Upper lobe of left lung (tissue), 6 donors: ENCODE data around the gene INPP4B. TPM values are rescaled to one million over a fixed set of nuclear protein-coding genes. Genes with fewer than 3 reads are reported as not detected.

Source experiments
- ATAC-seq, 2 donors: fragments of 200-7000 bp; cut with Tn5 transposase; one replicate each; pipeline ENCODE4 v1.9.1; 2022; ENCODE audit warnings: mild to moderate bottlenecking in 2 of 2, moderate library complexity in 2 of 2; ENCODE audit not compliant: low FRiP score in 2 of 2
- DNase-seq, 2 donors: peaks; one replicate each; pipeline ENCODE4 v3.0.0-alpha.2; 2019 to 2020
- H3K27ac ChIP-seq, 4 donors: fragments of 200-600 bp; sonication (generic); one replicate each; pipeline ENCODE4 v1.5.1; 2016 to 2019
- H3K27me3 ChIP-seq, 4 donors: fragments of 200-600 bp; sonication (generic); one replicate each; pipeline ENCODE4 v1.5.1; 2017 to 2019
- H3K36me3 ChIP-seq, 4 donors: fragments of 200-600 bp; sonication (generic); one replicate each; pipeline ENCODE4 v1.5.1; 2016 to 2019
- H3K4me1 ChIP-seq, 4 donors: fragments of 200-600 bp; sonication (generic); one replicate each; pipeline ENCODE4 v1.5.1; 2018 to 2019
- H3K4me3 ChIP-seq, 4 donors: fragments of 200-600 bp; sonication (generic); one replicate each; pipeline ENCODE4 v1.5.1; 2017 to 2019; ENCODE audit warnings: mild to moderate bottlenecking in 2 of 4, moderate library complexity in 1 of 4
- H3K9me3 ChIP-seq, 4 donors: fragments of 200-600 bp; sonication (generic); one replicate each; pipeline ENCODE4 v1.5.1; 2018 to 2019
- CTCF ChIP-seq, 6 experiments: fragments of 450-650 bp in 4 of 6; fragments of 200-600 bp in 2 of 6; sonication (generic) in 2 of 6; IDR thresholded peaks; one replicate each; pipeline ENCODE4 v1.5.1; 2016 to 2019; ENCODE audit warnings: antibody characterized with exemption in 6 of 6
- EP300 ChIP-seq, 4 donors: sonication (generic); formaldehyde crosslinking; IDR thresholded peaks; one replicate each; pipeline ENCODE4 v1.5.1; 2017; ENCODE audit warnings: antibody characterized with exemption in 4 of 4, control low read depth in 2 of 4
- POLR2A ChIP-seq, 4 donors: fragments of 450-650 bp; IDR thresholded peaks; one replicate each; pipeline ENCODE4 v1.5.1; 2016 to 2017; ENCODE audit warnings: antibody characterized with exemption in 4 of 4, mild to moderate bottlenecking in 2 of 4
- POLR2AphosphoS5 ChIP-seq, 2 donors: sonication (generic); formaldehyde crosslinking; IDR thresholded peaks; one replicate each; pipeline ENCODE4 v1.5.1; 2017; ENCODE audit warnings: antibody characterized with exemption in 2 of 2
- WGBS, 2 donors: methylation state at CpG; one replicate each; pipeline ENCODE4 v1.1.5; 2017 to 2018; 5-methylcytosine and 5-hydroxymethylcytosine counted together
- total RNA-seq, 6 donors: library from RNA; depleted of rRNA in 4 of 6; stranded (reverse); fragments of >200 nt in 4 of 6; gene quantifications; one replicate each; pipeline versions ENCODE4 v1.1.0 to v1.2.1, GENCODE V29; 2016 to 2021
- donor health status: DM: no; HTN: no; CAD: no; lungs with moderate emphysema.
- donor health status: DM: no; HTN: yes; CAD: no; lungs with severe emphysema.

INPP4B gene
- total RNA-seq, 6 donors from 2014 or later = 4.7 to 31.4 (median 10.4) TPM

- Histone ChIP-seq H3K27me3 (no peaks in the 10 kb centered on the region), H3K27ac (no peak overlapping the region), H3K9me3 (no peaks in the 10 kb centered on the region), H3K36me3 (no peaks in the 10 kb centered on the region), H3K4me3 (no peak overlapping the region), H3K4me1 (no peaks in the 10 kb centered on the region)
- TF ChIP-seq POLR2A (IDR thresholded peaks at IDR 0.05) = no peak
- no peak for TF ChIP-seq POLR2AphosphoS5 (IDR thresholded peaks at IDR 0.05)
- no peak for TF ChIP-seq EP300 (IDR thresholded peaks at IDR 0.05)
- no peak for TF ChIP-seq CTCF (IDR thresholded peaks at IDR 0.05)
- no peak for ATAC-seq
- 92 to 95% methylated on average over 3 of the region's 3 CpGs for WGBS, 2 donors
- DNase-seq = no peak
Measured at GRCh38 chr4:142097015-142097414, 749.1 kb downstream of the INPP4B start.

GRCh38 chr4:142095886-142096605 is 750.1 kb downstream of the INPP4B start:
- no peak for ATAC-seq
- Histone ChIP-seq H3K9me3 (no peaks in the 10 kb centered on the region), H3K27ac (no peak overlapping the region), H3K27me3 (no peaks in the 10 kb centered on the region), H3K4me3 (no peak overlapping the region), H3K36me3 (no peaks in the 10 kb centered on the region), H3K4me1 (no peaks in the 10 kb centered on the region)
- no peak for DNase-seq
- 74 to 76% methylated on average over 3 of the region's 3 CpGs for WGBS, 2 donors
- TF ChIP-seq CTCF (IDR thresholded peaks at IDR 0.05) (no peak), POLR2AphosphoS5 (IDR thresholded peaks at IDR 0.05) (no peak)

GRCh38 chr4:142092941-142093340 is 753.2 kb downstream of the INPP4B start:
- Histone ChIP-seq H3K27me3 (no peaks in the 10 kb centered on the region), H3K36me3 (no peaks in the 10 kb centered on the region), H3K27ac (no peak overlapping the region), H3K9me3 (no peaks in the 10 kb centered on the region), H3K4me3 (no peak overlapping the region), H3K4me1 (no peaks in the 10 kb centered on the region)
- DNase-seq (no peak), ATAC-seq (no peak)
- TF ChIP-seq EP300 (IDR thresholded peaks at IDR 0.05) (no peak), CTCF (IDR thresholded peaks at IDR 0.05) (no peak), POLR2A (IDR thresholded peaks at IDR 0.05) (no peak), POLR2AphosphoS5 (IDR thresholded peaks at IDR 0.05) (no peak)
- WGBS, 2 donors = 82 to 90% methylated on average over 1 of the region's 1 CpG

GRCh38 chr4:142091691-142092182 is 754.4 kb downstream of the INPP4B start:
- ATAC-seq (peak; percentile 19 to 87), DNase-seq (no peak)
- WGBS, 2 donors = 76 to 86% methylated on average over 4 of the region's 4 CpGs
- H3K4me3 ChIP-seq = no peak overlapping the region
- no peaks in the 10 kb centered on the region for H3K36me3 ChIP-seq
- peak overlapping the region; percentile 12 to 53 (median 50) for H3K27ac ChIP-seq
- H3K27me3 ChIP-seq = no peaks in the 10 kb centered on the region
- no peaks in the 10 kb centered on the region for H3K4me1 ChIP-seq
- no peak for TF ChIP-seq CTCF (IDR thresholded peaks at IDR 0.05)
- TF ChIP-seq POLR2AphosphoS5 (IDR thresholded peaks at IDR 0.05) = no peak
- no peak for TF ChIP-seq EP300 (IDR thresholded peaks at IDR 0.05)
- no peak for TF ChIP-seq POLR2A (IDR thresholded peaks at IDR 0.05)
- H3K9me3 ChIP-seq = no peaks in the 10 kb centered on the region

GRCh38 chr4:142091085-142091513 is 755.0 kb downstream of the INPP4B start:
- ATAC-seq = peak; percentile 15 to 71
- TF ChIP-seq CTCF (IDR thresholded peaks at IDR 0.05) (no peak), POLR2A (IDR thresholded peaks at IDR 0.05) (no peak), POLR2AphosphoS5 (IDR thresholded peaks at IDR 0.05) (peak in 1 of 2 donors; percentile 61), EP300 (IDR thresholded peaks at IDR 0.05) (no peak)

More at GRCh38 chr4:142091085-142091513, 755.0 kb downstream of the INPP4B start:
- DNase-seq = no peak
- Histone ChIP-seq H3K27ac (peak overlapping the region; percentile 12 to 53 (median 50)), H3K27me3 (no peaks in the 10 kb centered on the region), H3K36me3 (no peaks in the 10 kb centered on the region), H3K4me3 (no peak overlapping the region), H3K4me1 (no peaks in the 10 kb centered on the region), H3K9me3 (no peaks in the 10 kb centered on the region)
- 72 to 78% methylated on average over 4 of the region's 4 CpGs for WGBS, 2 donors
